Type B pancreatic cell (in vitro differentiated cells): ENCODE results near the gene GLG1. TPM values are rescaled to one million over a fixed set of nuclear protein-coding genes. Genes with fewer than 3 reads are reported as not detected.

Experiments
- DNase-seq: peaks from one replicate; pipeline ENCODE4 v3.0.0; 2021; ENCODE audit warnings: mixed read lengths; ENCODE audit not compliant: unreplicated experiment; ENCODE audit errors: extremely low spot score
- H3K27ac Mint-ChIP-seq: 2 replicates; pipeline ENCODE4 v1.8.0; 2021; ENCODE audit warnings: mild to moderate bottlenecking, mixed read lengths
- H3K27me3 Mint-ChIP-seq: 2 replicates; pipeline ENCODE4 v1.8.0; 2021; ENCODE audit warnings: mixed read lengths
- H3K36me3 Mint-ChIP-seq: 2 replicates; pipeline ENCODE4 v1.8.0; 2021; ENCODE audit warnings: mixed read lengths
- H3K4me1 Mint-ChIP-seq: one replicate; pipeline ENCODE4 v1.8.0; 2021; ENCODE audit warnings: mixed read lengths; ENCODE audit not compliant: unreplicated experiment
- H3K4me3 Mint-ChIP-seq: 2 replicates; pipeline ENCODE4 v1.8.0; 2021; ENCODE audit warnings: mild to moderate bottlenecking, mixed read lengths
- H3K9me3 Mint-ChIP-seq: 2 replicates; pipeline ENCODE4 v1.8.0; 2021; ENCODE audit warnings: mixed read lengths
- total RNA-seq: library from RNA; stranded (reverse); gene quantifications from 2 replicates; pipeline ENCODE4 v1.2.1, GENCODE V29; 2021; ENCODE audit warnings: low replicate concordance
- TF ChIP-seq, protein P1 (sequence below): fragments of 200-600 bp; sonication (generic); conservative IDR thresholded peaks from 2 replicates; pipeline ENCODE4 v1.5.0; 2021; ENCODE audit warnings: antibody characterized with exemption, mild to moderate bottlenecking

The GLG1 gene
- total RNA-seq, 1 donor from 2014 or later = 144 TPM

DNA sequence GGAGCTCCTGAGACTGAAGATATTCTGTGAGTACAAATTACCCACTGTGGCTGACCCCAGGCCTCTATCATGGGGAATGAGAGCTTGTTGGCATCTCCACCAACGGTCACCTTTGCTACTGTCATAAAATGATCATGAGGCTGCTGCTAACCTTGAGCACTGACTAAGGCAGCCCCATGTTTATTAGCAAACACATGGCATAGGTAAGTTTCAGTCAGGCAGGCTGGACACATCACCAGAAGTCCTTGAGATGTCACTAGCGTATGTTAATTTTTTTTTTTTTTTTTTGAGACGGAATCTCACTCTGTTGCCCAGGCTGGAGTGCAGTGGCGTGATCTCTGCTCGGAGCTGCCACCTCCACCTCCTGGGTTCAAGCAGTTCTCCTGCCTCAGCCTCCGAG is 1.5 kb upstream of the GLG1 start:
- no peak for DNase-seq
- H3K4me1 Mint-ChIP-seq = peaks cover 27% of the 10 kb centered on the region
- peak overlapping the region; percentile 56 for H3K27ac Mint-ChIP-seq
- no peaks in the 10 kb centered on the region for H3K27me3 Mint-ChIP-seq
- TF ChIP-seq, protein P1, sequence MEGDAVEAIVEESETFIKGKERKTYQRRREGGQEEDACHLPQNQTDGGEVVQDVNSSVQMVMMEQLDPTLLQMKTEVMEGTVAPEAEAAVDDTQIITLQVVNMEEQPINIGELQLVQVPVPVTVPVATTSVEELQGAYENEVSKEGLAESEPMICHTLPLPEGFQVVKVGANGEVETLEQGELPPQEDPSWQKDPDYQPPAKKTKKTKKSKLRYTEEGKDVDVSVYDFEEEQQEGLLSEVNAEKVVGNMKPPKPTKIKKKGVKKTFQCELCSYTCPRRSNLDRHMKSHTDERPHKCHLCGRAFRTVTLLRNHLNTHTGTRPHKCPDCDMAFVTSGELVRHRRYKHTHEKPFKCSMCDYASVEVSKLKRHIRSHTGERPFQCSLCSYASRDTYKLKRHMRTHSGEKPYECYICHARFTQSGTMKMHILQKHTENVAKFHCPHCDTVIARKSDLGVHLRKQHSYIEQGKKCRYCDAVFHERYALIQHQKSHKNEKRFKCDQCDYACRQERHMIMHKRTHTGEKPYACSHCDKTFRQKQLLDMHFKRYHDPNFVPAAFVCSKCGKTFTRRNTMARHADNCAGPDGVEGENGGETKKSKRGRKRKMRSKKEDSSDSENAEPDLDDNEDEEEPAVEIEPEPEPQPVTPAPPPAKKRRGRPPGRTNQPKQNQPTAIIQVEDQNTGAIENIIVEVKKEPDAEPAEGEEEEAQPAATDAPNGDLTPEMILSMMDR = no peak
- H3K36me3 Mint-ChIP-seq = peaks cover 4% of the 10 kb centered on the region
- no peaks in the 10 kb centered on the region for H3K9me3 Mint-ChIP-seq
- peak overlapping the region; percentile 95 for H3K4me3 Mint-ChIP-seq

DNA sequence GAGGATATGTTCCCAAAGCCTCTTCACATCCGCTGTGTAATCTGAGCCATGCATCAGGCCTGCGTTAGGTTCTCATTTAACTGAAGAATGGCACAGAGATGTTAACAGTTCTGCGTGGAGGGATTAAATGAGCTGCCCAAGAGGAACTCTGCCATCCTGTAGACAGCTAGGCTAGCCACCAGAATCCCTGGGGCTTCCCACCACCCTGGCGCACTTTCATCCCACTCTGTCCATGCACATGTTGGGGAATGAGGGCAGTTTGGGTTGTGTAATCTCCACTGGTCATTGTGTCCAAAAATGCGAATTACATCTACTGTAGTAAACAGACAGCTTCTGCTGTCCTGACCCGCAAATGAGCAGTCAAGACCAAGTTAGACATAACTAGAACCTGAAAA is 1.0 kb upstream of the GLG1 start:
- Mint-ChIP-seq H3K4me1 (peaks cover 28% of the 10 kb centered on the region), H3K27me3 (no peaks in the 10 kb centered on the region), H3K4me3 (peak overlapping the region; percentile 95), H3K9me3 (no peaks in the 10 kb centered on the region), H3K27ac (peak overlapping the region; percentile 56), H3K36me3 (peaks cover 5% of the 10 kb centered on the region)
- no peak for DNase-seq
- TF ChIP-seq, protein P1 = no peak

DNA sequence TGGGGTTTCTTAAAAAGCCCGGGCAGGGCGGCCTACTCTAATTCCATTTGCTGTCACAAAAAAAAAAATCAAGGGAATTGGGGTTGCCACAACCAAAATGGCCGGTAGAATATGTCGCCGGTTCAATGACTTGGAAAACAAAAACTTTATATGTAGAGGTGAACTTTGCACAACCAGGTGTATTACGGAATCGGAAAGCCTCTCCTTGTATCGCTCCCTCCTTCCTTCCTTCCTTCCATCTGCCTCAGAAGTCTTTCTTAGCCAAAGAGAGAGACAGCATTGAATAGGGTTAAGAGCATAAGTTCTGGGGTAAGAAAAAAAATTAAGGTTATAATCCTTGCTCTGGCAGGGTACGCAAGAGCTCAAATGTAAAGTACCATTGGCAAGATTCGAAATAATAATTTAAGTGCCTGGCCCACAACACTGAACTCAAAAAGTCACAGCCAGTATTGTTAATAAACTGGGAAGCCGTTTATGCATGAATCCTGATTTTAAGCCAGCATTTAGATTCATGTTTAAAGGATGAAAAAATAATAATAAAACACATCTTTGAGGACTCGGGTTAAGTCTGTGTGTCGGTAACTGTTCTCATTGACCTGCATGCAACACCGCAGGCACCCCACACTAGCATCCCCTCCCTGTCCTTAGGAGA is 522 bp upstream of the GLG1 start:
- H3K4me1 Mint-ChIP-seq = peaks cover 28% of the 10 kb centered on the region
- no peaks in the 10 kb centered on the region for H3K9me3 Mint-ChIP-seq
- H3K4me3 Mint-ChIP-seq = peak overlapping the region; percentile 95
- H3K27ac Mint-ChIP-seq = peak overlapping the region; percentile 89
- no peaks in the 10 kb centered on the region for H3K27me3 Mint-ChIP-seq
- TF ChIP-seq, protein P1 = no peak
- DNase-seq = no peak
- H3K36me3 Mint-ChIP-seq = peaks cover 5% of the 10 kb centered on the region

DNA sequence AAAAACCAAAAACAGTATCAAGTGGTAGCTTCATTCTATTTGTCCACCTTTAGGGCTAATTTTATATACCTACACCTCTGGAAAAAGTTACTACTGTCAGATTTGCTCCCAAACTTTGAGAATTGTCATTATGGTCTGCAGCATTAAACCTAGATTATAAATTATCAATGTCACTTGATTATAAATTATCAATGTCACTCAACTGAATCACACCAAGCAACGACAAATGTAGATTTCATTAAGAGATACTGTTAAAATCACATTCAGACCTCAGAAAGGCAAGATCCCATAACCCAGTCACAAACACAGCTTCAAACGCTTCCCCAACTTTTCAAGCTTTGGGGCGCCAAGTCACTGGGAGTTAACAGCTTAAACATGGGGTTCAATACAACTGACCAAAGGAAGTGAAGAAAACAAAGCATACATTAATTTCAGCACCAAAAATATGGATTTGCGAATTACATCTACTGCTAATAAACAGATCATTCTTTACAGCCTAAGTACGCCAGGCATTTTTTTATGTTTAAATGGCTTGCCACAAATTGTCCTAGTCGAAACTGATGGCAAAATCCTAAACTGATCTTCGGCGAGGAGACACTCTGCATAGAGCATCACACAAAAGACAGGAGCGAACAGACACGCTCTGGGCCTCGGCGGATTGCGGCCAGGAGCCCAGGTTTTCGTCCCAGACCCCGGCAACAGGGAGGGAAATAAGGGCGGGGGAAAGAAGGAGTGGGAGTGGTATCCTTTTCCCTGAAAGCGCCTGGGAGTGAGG is 981 bp downstream of the GLG1 start:
- TF ChIP-seq, protein P1 = no peak
- Mint-ChIP-seq H3K27ac (peak overlapping the region; percentile 94), H3K4me1 (peaks cover 28% of the 10 kb centered on the region), H3K9me3 (no peaks in the 10 kb centered on the region), H3K27me3 (no peaks in the 10 kb centered on the region), H3K4me3 (peak overlapping the region; percentile 95), H3K36me3 (peaks cover 5% of the 10 kb centered on the region)
- DNase-seq = no peak

DNA sequence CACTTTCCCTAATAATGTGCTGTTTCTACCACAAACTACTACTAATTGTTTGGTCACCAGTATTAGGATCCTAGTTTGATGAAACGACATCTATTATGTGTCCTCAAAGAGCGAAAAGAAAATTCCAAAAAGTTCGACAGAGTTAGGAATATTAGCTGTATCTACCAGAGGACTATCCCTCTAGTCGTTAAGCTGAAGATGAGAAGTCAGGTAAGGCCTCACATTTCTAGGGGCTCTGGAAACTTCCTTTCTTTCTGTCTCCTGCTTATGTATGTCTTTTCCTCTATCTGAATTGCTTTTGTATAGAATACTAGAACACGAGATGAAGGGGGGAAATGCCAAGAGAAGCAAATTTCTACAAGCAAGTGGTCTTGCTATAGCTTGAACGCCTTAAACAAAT is 1.6 kb downstream of the GLG1 start:
- Mint-ChIP-seq H3K36me3 (peaks cover 5% of the 10 kb centered on the region), H3K4me1 (peaks cover 28% of the 10 kb centered on the region), H3K4me3 (peak overlapping the region; percentile 95), H3K27ac (peak overlapping the region; percentile 94), H3K27me3 (no peaks in the 10 kb centered on the region), H3K9me3 (no peaks in the 10 kb centered on the region)
- TF ChIP-seq, protein P1 = no peak
- no peak for DNase-seq
